Neuronal stem cell (in vitro differentiated cells): ENCODE data around the gene PTGIR.

ENCODE experiments used
- DNase-seq: peaks from one replicate; pipeline ENCODE4 v3.0.0-alpha.2; 2013; ENCODE audit warnings: low spot score
- H2AFZ ChIP-seq: one replicate; pipeline ENCODE4 v1.6.1; 2013; ENCODE audit warnings: mild to moderate bottlenecking, low read length, inconsistent platforms
- H2AK5ac ChIP-seq: 2 replicates; pipeline ENCODE4 v1.6.1; 2013; ENCODE audit warnings: low read depth, mild to moderate bottlenecking, inconsistent platforms, low read length, moderate library complexity, mixed read lengths
- H2BK120ac ChIP-seq: 2 replicates; pipeline ENCODE4 v1.6.1; 2013; ENCODE audit warnings: low read depth, mild to moderate bottlenecking, inconsistent platforms, low read length, moderate library complexity, mixed read lengths
- H2BK12ac ChIP-seq: one replicate; pipeline ENCODE4 v1.6.1; 2013; ENCODE audit warnings: low read length, inconsistent platforms
- H2BK15ac ChIP-seq: 2 replicates; pipeline ENCODE4 v1.6.1; 2013; ENCODE audit warnings: mild to moderate bottlenecking, low read length, inconsistent platforms, mixed read lengths
- H2BK5ac ChIP-seq: one replicate; pipeline ENCODE4 v1.6.1; 2013; ENCODE audit warnings: inconsistent platforms, mild to moderate bottlenecking, low read length, moderate library complexity
- H3K14ac ChIP-seq: one replicate; pipeline ENCODE4 v1.6.1; 2013; ENCODE audit warnings: low read length, inconsistent platforms
- H3K18ac ChIP-seq: 2 replicates; pipeline ENCODE4 v1.6.1; 2013; ENCODE audit warnings: low read length, inconsistent platforms
- H3K23ac ChIP-seq: 2 replicates; pipeline ENCODE4 v1.6.1; 2013; ENCODE audit warnings: low read depth, mild to moderate bottlenecking, mixed read lengths, low read length, inconsistent platforms; ENCODE audit not compliant: poor library complexity
- H3K27ac ChIP-seq: replicated peaks from 3 replicates; pipeline ENCODE4 v1.5.1; 2013; ENCODE audit warnings: low read length, inconsistent platforms
- H3K27me3 ChIP-seq, 3 experiments: 2 replicates each; pipeline ENCODE4 v1.6.1; 2013; ENCODE audit warnings: low read length in 3 of 3, mild to moderate bottlenecking in 2 of 3, inconsistent platforms in 1 of 3, low read depth in 1 of 3, mixed read lengths in 1 of 3, moderate library complexity in 1 of 3; ENCODE audit not compliant: control insufficient read depth in 3 of 3, insufficient read depth in 3 of 3
- H3K36me3 ChIP-seq, 2 donors: replicated peaks in 1 of 2; 2 replicates each; pipeline ENCODE4 v1.6.1; 2013; ENCODE audit warnings: low read length in 2 of 2; ENCODE audit not compliant: control insufficient read depth in 2 of 2, insufficient read depth in 2 of 2
- H3K4ac ChIP-seq: 2 replicates; pipeline ENCODE4 v1.6.1; 2013; ENCODE audit warnings: inconsistent platforms, mild to moderate bottlenecking, low read length, moderate library complexity
- H3K4me1 ChIP-seq, 2 donors: 1 replicate in 1 of 2; 2 replicates in 1 of 2; pipeline ENCODE4 v1.6.1; 2013; ENCODE audit warnings: low read length in 2 of 2, low read depth in 1 of 2; ENCODE audit not compliant: control insufficient read depth in 2 of 2, insufficient read depth in 1 of 2
- H3K4me2 ChIP-seq: one replicate; pipeline ENCODE4 v1.6.1; 2013; ENCODE audit warnings: mild to moderate bottlenecking, low read length, inconsistent platforms; ENCODE audit not compliant: insufficient read depth, poor library complexity, severe bottlenecking
- H3K4me3 ChIP-seq, 2 donors: 2 replicates each; pipeline ENCODE4 v1.5.1; 2013; ENCODE audit warnings: low read length in 2 of 2, mild to moderate bottlenecking in 2 of 2, inconsistent platforms in 1 of 2, moderate library complexity in 1 of 2
- H3K79me1 ChIP-seq: one replicate; pipeline ENCODE4 v1.6.1; 2013; ENCODE audit warnings: low read depth, mild to moderate bottlenecking, inconsistent platforms, low read length, moderate library complexity
- H3K9ac ChIP-seq: one replicate; pipeline ENCODE4 v1.6.1; 2013; ENCODE audit warnings: mild to moderate bottlenecking, low read depth, low read length, inconsistent platforms; ENCODE audit not compliant: poor library complexity
- H3K9me3 ChIP-seq, 2 donors: replicated peaks in 1 of 2; 2 replicates each; pipeline versions ENCODE3 to v1.6.1; 2013; ENCODE audit warnings: low read length in 2 of 2, mild to moderate bottlenecking in 2 of 2, inconsistent platforms in 1 of 2, low read depth in 1 of 2, mixed read lengths in 1 of 2, moderate library complexity in 1 of 2; ENCODE audit not compliant: control insufficient read depth in 2 of 2, insufficient read depth in 1 of 2
- H4K8ac ChIP-seq: one replicate; pipeline ENCODE4 v1.6.1; 2013; ENCODE audit warnings: low read depth, mild to moderate bottlenecking, inconsistent platforms, low read length, moderate library complexity
- H4K91ac ChIP-seq: one replicate; pipeline ENCODE4 v1.6.1; 2013; ENCODE audit warnings: low read length, low read depth, mild to moderate bottlenecking, inconsistent platforms; ENCODE audit not compliant: poor library complexity
- WGBS, 2 donors: extraction: QIAGEN DNeasy Blood & Tissue Kit; methylation state at CpG; one replicate each; pipeline ENCODE4 v1.1.7; 2013; ENCODE audit warnings: missing lambda C conversion rate in 2 of 2, mixed read lengths in 1 of 2; ENCODE audit not compliant: insufficient read length in 2 of 2, insufficient replicate concordance in 1 of 2; ENCODE audit errors: extremely low coverage in 2 of 2; 5-methylcytosine and 5-hydroxymethylcytosine counted together

PTGIR gene

GRCh38 chr19:46661735-46662592, 37.1 kb upstream of the PTGIR start:
- H4K91ac ChIP-seq: no peak overlapping the region
- no peak overlapping the region for H3K14ac ChIP-seq
- peaks cover 12 to 23% of the 10 kb centered on the region in 2 donors for H3K4me1 ChIP-seq
- H4K8ac ChIP-seq: no peak overlapping the region
- H3K27me3 ChIP-seq: no peaks in the 10 kb centered on the region
- no peak overlapping the region for H2BK12ac ChIP-seq
- no peak overlapping the region for H2BK120ac ChIP-seq
- no peak overlapping the region for H3K23ac ChIP-seq
- no peaks in the 10 kb centered on the region for H3K9me3 ChIP-seq
- H3K27ac ChIP-seq: peak overlapping the region; percentile 3
- no peak overlapping the region for H2AK5ac ChIP-seq
- H3K4me2 ChIP-seq: peak overlapping the region; percentile 53
- no peak overlapping the region for H3K18ac ChIP-seq
- H2BK15ac ChIP-seq: no peak overlapping the region
- no CpG with 5 or more reads among the region's 19 CpGs for WGBS, 2 donors
- H3K36me3 ChIP-seq: no peaks in the 10 kb centered on the region
- H2AFZ ChIP-seq: peak overlapping the region; percentile 11
- no peak overlapping the region for H3K4ac ChIP-seq
- H3K9ac ChIP-seq: no peak overlapping the region
- no peak overlapping the region for H2BK5ac ChIP-seq
- peak overlapping the region in 1 of 2 donors; percentile 28 for H3K4me3 ChIP-seq
- H3K79me1 ChIP-seq: no peaks in the 10 kb centered on the region
- DNase-seq: peak; percentile 86

- H3K9me3 ChIP-seq: no peaks in the 10 kb centered on the region
- peak within 1 kb of the TSS; percentile 76 to 86 for H3K4me3 ChIP-seq
- H3K23ac ChIP-seq: peak within 1 kb of the TSS; percentile 6
- H3K4ac ChIP-seq: no peak within 1 kb of the TSS
- peaks cover 12 to 23% of the 10 kb centered on the region in 2 donors for H3K4me1 ChIP-seq
- H2BK5ac ChIP-seq: peak within 1 kb of the TSS; percentile 78
- no peak within 1 kb of the TSS for H4K91ac ChIP-seq
- peak within 1 kb of the TSS; percentile 79 for H3K9ac ChIP-seq
- peak within 1 kb of the TSS; percentile 64 for H2AK5ac ChIP-seq
- H3K79me1 ChIP-seq: no peaks in the 10 kb centered on the region
- H3K27me3 ChIP-seq: no peaks in the 10 kb centered on the region
- H3K27ac ChIP-seq: peak within 1 kb of the TSS; percentile 3
- peak within 1 kb of the TSS; percentile 92 for H3K4me2 ChIP-seq
- H2BK15ac ChIP-seq: no peak within 1 kb of the TSS
- H3K36me3 ChIP-seq: no peaks in the 10 kb centered on the region
- no peak within 1 kb of the TSS for H2BK120ac ChIP-seq
- H3K14ac ChIP-seq: no peak within 1 kb of the TSS
- WGBS, 2 donors: no CpG with 5 or more reads among the region's 61 CpGs
- DNase-seq: peak; percentile 100
- no peak within 1 kb of the TSS for H4K8ac ChIP-seq
- H2BK12ac ChIP-seq: peak within 1 kb of the TSS; percentile 63
- peak within 1 kb of the TSS; percentile 83 for H3K18ac ChIP-seq
- H2AFZ ChIP-seq: peak within 1 kb of the TSS; percentile 94
Observed at GRCh38 chr19:46661020-46661731, 36.3 kb upstream of the PTGIR start, which contains the start of gene DACT3. Gene DACT3, minus strand, starts transcription at chr19:46661182. Its CDS starts 118 bp downstream, at chr19:46661064.

GRCh38 chr19:46660551-46661019, 35.7 kb upstream of the PTGIR start:
- no peak overlapping the region for H3K23ac ChIP-seq
- H2AK5ac ChIP-seq: peak overlapping the region; percentile 64
- H3K9ac ChIP-seq: peak overlapping the region; percentile 79
- no peak overlapping the region for H2BK120ac ChIP-seq
- H3K27ac ChIP-seq: no peak overlapping the region
- no peak overlapping the region for H2BK5ac ChIP-seq
- H3K36me3 ChIP-seq: no peaks in the 10 kb centered on the region
- H4K91ac ChIP-seq: no peak overlapping the region
- peak overlapping the region; percentile 94 for H2AFZ ChIP-seq
- no peaks in the 10 kb centered on the region for H3K27me3 ChIP-seq
- H3K18ac ChIP-seq: peak overlapping the region; percentile 83
- H2BK12ac ChIP-seq: no peak overlapping the region
- no peaks in the 10 kb centered on the region for H3K9me3 ChIP-seq
- H3K4me3 ChIP-seq: peak overlapping the region; percentile 76 to 86
- H3K4ac ChIP-seq: no peak overlapping the region
- DNase-seq: no peak
- no peaks in the 10 kb centered on the region for H3K79me1 ChIP-seq
- peaks cover 12 to 23% of the 10 kb centered on the region in 2 donors for H3K4me1 ChIP-seq
- H3K14ac ChIP-seq: no peak overlapping the region
- no peak overlapping the region for H4K8ac ChIP-seq
- H2BK15ac ChIP-seq: no peak overlapping the region
- peak overlapping the region; percentile 92 for H3K4me2 ChIP-seq
- no CpG with 5 or more reads among the region's 40 CpGs for WGBS, 2 donors
